Thymus (tissue), 11 donors: ENCODE data around the gene ERF. TPM values are rescaled to one million over a fixed set of nuclear protein-coding genes. Genes with fewer than 3 reads are reported as not detected.

ENCODE experiments used
- DNase-seq, 9 donors: peaks; one replicate each; pipeline ENCODE4 v3.0.0-alpha.2; 2013; ENCODE audit warnings: low spot score in 9 of 9, low read depth in 6 of 9, missing footprints in 1 of 9
- H3K27ac ChIP-seq, 2 donors: one replicate each; pipeline ENCODE4 v1.5.1; 2013; ENCODE audit warnings: control low read depth in 1 of 2, low read depth in 1 of 2, low read length in 1 of 2, mild to moderate bottlenecking in 1 of 2, moderate library complexity in 1 of 2
- H3K27me3 ChIP-seq, 2 donors: one replicate each; pipeline ENCODE4 v1.5.1; 2013; ENCODE audit warnings: low read length in 1 of 2; ENCODE audit not compliant: control insufficient read depth in 2 of 2, insufficient read depth in 1 of 2
- H3K36me3 ChIP-seq, 2 donors: one replicate each; pipeline ENCODE4 v1.5.1; 2013; ENCODE audit warnings: low read length in 1 of 2, mild to moderate bottlenecking in 1 of 2, moderate library complexity in 1 of 2; ENCODE audit not compliant: control insufficient read depth in 2 of 2, insufficient read depth in 2 of 2
- H3K4me1 ChIP-seq, 2 donors: one replicate each; pipeline ENCODE4 v1.5.1; 2013; ENCODE audit warnings: low read length in 2 of 2; ENCODE audit not compliant: control insufficient read depth in 2 of 2, insufficient read depth in 2 of 2
- H3K4me3 ChIP-seq, 2 donors: one replicate each; pipeline ENCODE4 v1.5.1; 2013; ENCODE audit warnings: low read length in 2 of 2, control low read depth in 1 of 2, mild to moderate bottlenecking in 1 of 2
- H3K9me3 ChIP-seq, 2 donors: one replicate each; pipeline ENCODE4 v1.5.1; 2013; ENCODE audit warnings: low read length in 1 of 2, mild to moderate bottlenecking in 1 of 2; ENCODE audit not compliant: control insufficient read depth in 2 of 2, insufficient read depth in 1 of 2
- WGBS: extraction: QIAGEN DNeasy Blood & Tissue Kit; methylation state at CpG from one replicate; pipeline ENCODE4 v1.1.7; 2013; 5-methylcytosine and 5-hydroxymethylcytosine counted together
- polyA plus RNA-seq: library from polyadenylated mRNA; stranded (reverse); fragments of 200-250 nt; gene quantifications from one replicate; pipeline ENCODE4 v1.2.3, GENCODE V29; 2013
- total RNA-seq: library from RNA; stranded (reverse); fragments of 120-200 nt; gene quantifications from one replicate; pipeline ENCODE4 v1.2.4, GENCODE V29; 2013
- donor health status: healthy.

The ERF gene
- total and polyA plus RNA-seq, 2 donors: 12.1 to 53.7 TPM

GRCh38 chr19:42206871-42207755, 47.8 kb downstream of the ERF start:
- DNase-seq: no peak
- Histone ChIP-seq H3K36me3 (peaks cover 83 to 84% of the 10 kb centered on the region in 2 donors), H3K27me3 (no peaks in the 10 kb centered on the region), H3K27ac (no peak overlapping the region), H3K4me3 (no peak overlapping the region), H3K9me3 (no peaks in the 10 kb centered on the region), H3K4me1 (peaks cover under 1 to 18% of the 10 kb centered on the region in 2 donors)
- WGBS: 95% methylated on average over 14 of the region's 14 CpGs

GRCh38 chr19:42204664-42205063, 50.3 kb downstream of the ERF start:
- peaks cover 81 to 86% of the 10 kb centered on the region in 2 donors for H3K36me3 ChIP-seq
- H3K27ac ChIP-seq: no peak overlapping the region
- H3K9me3 ChIP-seq: no peaks in the 10 kb centered on the region
- H3K27me3 ChIP-seq: no peaks in the 10 kb centered on the region
- DNase-seq: no peak
- H3K4me1 ChIP-seq: peaks cover 25 to 42% of the 10 kb centered on the region in 2 donors
- no peak overlapping the region for H3K4me3 ChIP-seq
- WGBS: 97% methylated on average over 6 of the region's 6 CpGs

DNA sequence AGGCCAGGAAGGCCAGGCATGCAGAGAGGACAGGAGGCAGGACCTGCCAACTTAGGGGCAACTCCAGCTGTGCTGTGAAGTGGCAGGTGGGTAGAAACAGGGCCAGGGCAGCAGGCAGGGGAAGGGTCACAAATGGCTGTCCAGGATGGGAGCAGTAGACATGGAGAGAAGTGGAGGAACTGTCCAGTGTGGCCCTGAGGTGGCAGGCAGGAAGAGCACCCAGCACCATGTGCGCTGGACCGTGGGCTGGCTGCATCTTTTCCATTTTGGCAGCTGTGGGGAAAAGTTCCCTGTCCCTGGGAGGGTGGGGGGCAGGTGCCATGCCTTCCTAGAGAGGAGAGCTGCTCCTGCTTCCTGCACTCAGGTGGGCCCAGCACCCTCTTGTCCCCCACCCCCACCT, 51.2 kb downstream of the ERF start:
- Histone ChIP-seq H3K9me3 (no peaks in the 10 kb centered on the region), H3K27me3 (no peaks in the 10 kb centered on the region), H3K27ac (no peak overlapping the region), H3K4me3 (no peak overlapping the region), H3K4me1 (peaks cover 31 to 50% of the 10 kb centered on the region in 2 donors), H3K36me3 (peaks cover 72 to 78% of the 10 kb centered on the region in 2 donors)
- WGBS: 98% methylated on average over 2 of the region's 2 CpGs
- DNase-seq: no peak

DNA sequence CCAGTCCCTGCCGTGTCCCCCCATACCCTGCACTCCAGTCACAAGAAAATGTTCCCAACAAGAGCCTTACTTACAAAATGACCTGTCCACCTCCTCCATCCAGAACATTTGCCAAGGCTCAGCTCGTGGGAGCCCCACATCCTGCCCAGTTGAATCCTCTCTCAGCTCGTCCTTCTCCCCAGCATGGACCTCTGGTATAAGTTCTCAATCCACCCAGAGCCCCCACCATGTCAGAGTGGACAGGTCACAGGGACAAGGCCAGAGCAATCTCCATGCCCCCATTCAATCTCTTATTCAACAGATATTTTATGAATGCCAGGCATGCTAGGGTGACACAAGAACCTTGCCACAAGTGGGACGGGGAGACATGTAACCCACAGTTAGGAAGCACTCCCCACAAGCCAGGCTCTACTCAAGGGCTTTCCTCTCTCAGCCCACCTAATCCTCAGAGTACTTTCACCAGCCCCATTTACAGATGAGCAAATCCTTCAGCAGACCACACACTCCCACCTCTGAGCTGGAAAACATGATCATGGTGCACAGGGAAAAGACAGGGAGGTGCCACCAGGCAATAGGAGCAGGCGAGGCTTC, 52.5 kb downstream of the ERF start:
- Histone ChIP-seq H3K27me3 (no peaks in the 10 kb centered on the region), H3K9me3 (no peaks in the 10 kb centered on the region), H3K27ac (peak overlapping the region; percentile 72 to 99), H3K4me1 (peaks cover 42 to 62% of the 10 kb centered on the region in 2 donors), H3K4me3 (no peak overlapping the region), H3K36me3 (peaks cover 67 to 72% of the 10 kb centered on the region in 2 donors)
- 87% methylated on average over 5 of the region's 5 CpGs for WGBS
- DNase-seq: no peak

DNA sequence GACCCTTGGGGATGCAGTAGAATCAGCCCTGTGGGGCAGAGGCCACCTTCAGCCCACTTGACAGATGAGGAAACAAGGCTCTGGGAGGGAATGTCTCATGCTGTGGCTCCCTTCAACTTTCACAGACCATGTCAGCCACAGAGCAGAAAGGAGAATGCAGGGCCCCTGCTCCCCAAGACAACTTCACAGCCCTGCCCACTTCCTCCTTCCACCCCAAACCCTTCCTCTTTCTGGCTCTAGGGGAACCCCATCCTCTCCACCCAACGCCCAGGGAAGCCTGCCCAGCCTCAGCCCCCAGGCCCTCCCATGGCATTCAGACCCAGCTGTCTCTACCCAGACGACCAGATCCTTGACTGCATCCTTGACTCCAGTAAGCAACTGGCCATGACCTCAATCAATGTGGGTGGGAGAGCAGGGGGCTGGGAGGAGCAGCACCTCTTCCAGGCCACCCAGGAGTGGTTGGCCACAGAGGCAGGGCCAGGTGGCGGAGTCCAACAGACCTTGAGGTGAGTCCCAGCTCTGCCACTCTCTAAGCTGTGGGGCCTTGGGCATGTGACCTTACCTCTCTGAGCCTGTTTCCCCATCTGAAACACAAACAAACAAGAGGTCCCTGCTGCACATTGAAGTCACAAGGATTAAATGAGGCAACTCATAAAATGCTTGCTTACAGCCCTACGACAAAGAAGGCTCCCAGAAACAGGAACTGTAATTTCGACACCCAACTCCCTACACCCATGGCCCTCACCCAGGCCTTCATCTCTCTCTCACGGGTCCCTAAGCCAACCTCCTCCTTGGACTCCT, 53.2 kb downstream of the ERF start:
- 41% methylated on average over 6 of the region's 6 CpGs for WGBS
- peaks cover 49 to 64% of the 10 kb centered on the region in 2 donors for H3K4me1 ChIP-seq

DNA sequence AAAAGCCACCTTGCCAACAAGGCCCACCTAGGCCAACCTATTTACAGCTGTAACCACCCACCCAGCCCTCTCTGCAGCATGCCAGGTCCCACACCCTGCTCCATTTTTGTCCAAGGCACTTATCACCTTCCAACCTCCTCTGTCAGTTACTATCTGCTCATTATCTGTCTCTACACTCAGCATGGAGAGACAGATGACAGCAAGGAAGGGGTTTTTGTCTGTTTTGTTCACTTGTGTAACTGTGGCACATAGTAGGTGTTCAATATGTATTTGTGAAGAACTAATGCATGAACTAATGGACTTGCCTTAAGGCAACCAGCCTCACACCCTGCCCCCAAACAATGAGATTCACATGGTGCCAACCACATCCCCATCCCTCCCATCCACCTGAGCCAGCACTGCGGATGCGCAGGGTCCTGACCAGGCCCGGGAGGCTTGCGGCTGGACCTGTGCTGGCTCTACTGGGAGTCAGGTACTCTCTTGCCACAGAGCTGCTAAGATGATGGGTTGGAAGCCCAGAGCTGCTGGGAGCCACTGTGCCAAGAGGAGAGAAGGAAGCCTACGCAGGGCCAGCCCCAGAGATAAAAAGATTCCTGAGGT, 54.7 kb downstream of the ERF start:
- no peak for DNase-seq
- 86% methylated on average over 5 of the region's 5 CpGs for WGBS
- Histone ChIP-seq H3K27ac (peak overlapping the region; percentile 92 to 99), H3K4me1 (peaks cover 52 to 72% of the 10 kb centered on the region in 2 donors), H3K36me3 (peaks cover 56 to 61% of the 10 kb centered on the region in 2 donors), H3K27me3 (no peaks in the 10 kb centered on the region), H3K9me3 (no peaks in the 10 kb centered on the region), H3K4me3 (peak overlapping the region; percentile 49 to 57)

More for the DNA sequence above, 53.2 kb downstream of the ERF start:
- H3K4me3 ChIP-seq: no peak overlapping the region
- no peaks in the 10 kb centered on the region for H3K9me3 ChIP-seq
- peak in 1 of 9 donors; percentile 56 for DNase-seq
- no peaks in the 10 kb centered on the region for H3K27me3 ChIP-seq
- H3K36me3 ChIP-seq: peaks cover 64 to 69% of the 10 kb centered on the region in 2 donors
- peak overlapping the region; percentile 72 to 99 for H3K27ac ChIP-seq

DNA sequence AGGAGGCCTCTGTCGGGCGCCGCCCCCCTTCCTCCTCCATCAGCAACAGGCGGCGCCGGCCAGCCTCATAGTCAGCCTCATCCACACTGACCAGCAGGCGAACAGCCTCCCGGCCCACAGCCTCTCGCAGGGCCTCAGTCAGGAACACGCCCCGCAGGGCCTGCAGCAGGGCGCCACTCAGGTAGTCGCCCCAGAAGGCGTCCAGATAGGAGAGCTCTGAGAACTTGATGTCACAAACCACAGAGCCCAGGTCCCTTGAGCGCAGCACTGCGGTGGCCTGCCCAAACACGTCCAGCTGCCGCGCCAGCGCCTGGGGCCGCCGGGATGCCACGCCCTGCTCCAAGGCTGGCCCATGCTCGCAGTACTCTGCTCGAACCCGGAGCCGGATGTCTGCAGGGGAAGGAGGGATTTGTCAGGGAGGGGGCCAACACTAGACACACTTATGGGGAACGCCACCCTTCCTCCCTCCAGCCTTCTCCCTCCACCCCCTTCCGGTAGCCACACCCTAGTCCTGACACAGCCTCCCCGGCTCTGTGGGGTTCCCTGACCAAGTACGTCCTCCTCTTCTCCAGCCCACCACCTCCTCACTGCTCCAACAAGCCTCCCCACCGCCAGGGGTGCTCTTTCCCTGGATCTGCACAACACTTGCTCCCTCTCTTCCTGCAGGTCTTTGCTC, 55.4 kb downstream of the ERF start:
- Histone ChIP-seq H3K4me3 (peak overlapping the region; percentile 49 to 57), H3K27ac (peak overlapping the region; percentile 92 to 99), H3K4me1 (peaks cover 52 to 72% of the 10 kb centered on the region in 2 donors), H3K36me3 (peaks cover 52 to 55% of the 10 kb centered on the region in 2 donors), H3K9me3 (no peaks in the 10 kb centered on the region), H3K27me3 (no peaks in the 10 kb centered on the region)
- WGBS: 3% methylated on average over 32 of the region's 32 CpGs
- DNase-seq: peak in 5 of 9 donors; percentile 51 to 82 (median 61)

- peaks cover 45 to 48% of the 10 kb centered on the region in 2 donors for H3K36me3 ChIP-seq
- H3K27me3 ChIP-seq: no peaks in the 10 kb centered on the region
- 5% methylated on average over 7 of the region's 7 CpGs for WGBS
- peak; percentile 85 to 98 (median 95) for DNase-seq
- H3K4me3 ChIP-seq: peak overlapping the region; percentile 49 to 57
- H3K9me3 ChIP-seq: no peaks in the 10 kb centered on the region
- peak overlapping the region; percentile 92 to 99 for H3K27ac ChIP-seq
- H3K4me1 ChIP-seq: peaks cover 52 to 72% of the 10 kb centered on the region in 2 donors
Observed at GRCh38 chr19:42198676-42199439, 56.1 kb downstream of the ERF start.
